Esophagus mucosa (tissue), 1 donor: Measurements from ENCODE around the gene RGPD6. TPM values are rescaled to one million over a fixed set of nuclear protein-coding genes. Genes with fewer than 3 reads are reported as not detected.
"Not testable (repeated sequence)": the region's sequence is repeated elsewhere in the genome, so short reads cannot be mapped to it uniquely, and the experiment has no call there.

Source experiments
- ATAC-seq: fragments of 200-7000 bp; cut with Tn5 transposase; one replicate; pipeline ENCODE4 v1.9.1; 2020
- total RNA-seq: library from RNA; stranded (reverse); gene quantifications from one replicate; pipeline ENCODE4 v1.2.4, GENCODE V29; 2023
- donor health status: DM: yes; HTN: yes; CAD: no.

The RGPD6 gene
- total RNA-seq: 1.9 TPM

- ATAC-seq: peak; percentile 100
These were observed at the start of gene RGPD6 for GRCh38 chr2:110576763-110577416. Gene RGPD6, minus strand, starts transcription at chr2:110577222. Its CDS starts 198 bp downstream, at chr2:110577024.

GRCh38 chr2:110619326-110619939 is 42.4 kb upstream of the RGPD6 start:
- not testable (repeated sequence) for ATAC-seq

DNA sequence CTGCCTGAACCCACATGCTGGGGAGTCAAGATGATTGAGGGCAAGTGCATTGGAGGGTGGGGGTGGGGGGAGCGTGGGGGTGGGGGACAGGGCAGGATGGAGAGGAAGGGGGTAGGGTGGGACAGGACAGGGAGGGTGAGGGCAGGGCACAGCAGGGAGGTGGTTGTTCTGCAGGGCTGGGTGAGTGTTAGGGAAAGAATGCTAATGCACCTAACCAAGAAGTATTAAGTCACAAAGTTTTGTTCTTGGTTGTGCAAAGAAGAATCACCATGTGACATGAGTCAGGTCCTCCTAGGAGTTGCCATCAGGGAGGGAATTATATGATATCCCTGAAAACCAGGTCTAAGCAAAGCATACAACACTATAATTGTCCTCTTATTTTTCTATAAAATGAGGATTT is 36.9 kb upstream of the RGPD6 start:
- peak; percentile 75 for ATAC-seq

GRCh38 chr2:110610613-110611250 is 33.7 kb upstream of the RGPD6 start:
- peak; percentile 10 for ATAC-seq

DNA sequence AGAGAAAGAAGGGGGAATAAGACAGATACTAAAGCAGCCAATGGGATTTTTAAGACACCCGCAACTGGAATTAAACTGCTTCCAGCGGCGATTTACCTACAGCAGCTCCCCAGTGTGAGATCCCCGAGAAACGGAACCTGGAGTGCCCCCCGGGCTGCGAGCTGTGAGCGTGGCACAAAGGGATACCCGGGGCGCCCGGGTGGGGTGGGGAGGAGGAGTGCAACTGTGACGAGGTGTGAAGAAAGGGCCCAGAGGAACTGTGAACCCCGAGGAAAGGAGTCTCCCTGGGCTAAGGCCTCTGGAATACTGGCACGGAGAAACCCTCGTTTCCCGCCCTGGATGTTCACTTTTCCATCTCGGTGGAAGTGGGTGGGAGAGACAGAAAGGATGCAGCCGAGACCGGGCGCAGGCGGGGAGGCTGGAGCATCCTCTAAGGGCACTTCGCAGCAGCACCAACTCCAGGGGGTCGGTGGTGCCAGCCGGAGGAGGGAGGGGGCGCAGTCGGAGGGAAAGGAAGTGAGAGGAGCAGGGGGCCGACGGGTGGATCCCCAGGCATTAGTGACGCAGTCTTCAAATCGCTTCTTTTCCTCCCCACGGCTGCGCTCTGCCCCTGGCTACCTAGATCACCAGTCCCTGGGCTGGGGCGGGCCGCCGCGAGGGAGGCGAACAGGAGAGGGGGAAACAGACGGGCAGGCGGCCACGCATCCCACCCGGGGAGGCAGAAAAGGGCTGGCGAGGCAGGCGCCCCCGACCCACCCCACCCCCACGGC is 33.0 kb upstream of the RGPD6 start:
- peak; percentile 22 for ATAC-seq

DNA sequence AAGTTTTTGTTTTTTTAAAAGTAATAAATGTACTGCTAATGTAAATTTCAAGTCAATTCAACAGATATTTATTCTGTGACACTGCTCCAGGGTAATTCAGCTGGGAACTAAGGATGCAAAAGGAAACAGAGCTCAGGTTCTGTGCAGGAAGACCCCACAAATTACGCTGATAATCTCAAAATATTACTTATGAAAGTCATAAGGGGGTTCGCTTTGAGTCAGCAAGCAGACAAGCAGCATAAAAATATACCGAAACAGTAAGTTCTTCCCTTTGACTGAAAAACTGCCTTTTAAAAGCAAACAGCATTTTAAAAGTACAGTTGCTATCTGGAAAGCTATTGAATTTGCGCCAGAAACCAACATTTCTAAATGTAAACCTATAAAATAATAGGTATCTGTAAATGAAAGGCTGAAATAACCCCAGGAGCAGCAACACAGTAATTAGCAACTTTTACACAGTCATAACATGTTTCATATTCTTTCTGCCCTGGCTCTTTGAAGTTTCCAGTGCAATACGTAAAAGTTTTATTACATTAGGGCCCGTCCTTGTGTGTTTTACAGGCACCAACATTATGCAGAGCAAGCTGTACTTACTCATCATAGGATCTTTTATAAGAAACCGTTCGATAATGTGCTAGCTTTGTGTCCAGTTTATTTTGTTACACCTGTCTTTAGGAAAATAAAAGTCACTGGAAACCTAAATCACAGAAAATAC is 31.9 kb upstream of the RGPD6 start:
- ATAC-seq: not testable (repeated sequence)

- ATAC-seq: not testable (repeated sequence)
These were observed 28.0 kb upstream of the RGPD6 start for GRCh38 chr2:110605057-110605456.

- not testable (repeated sequence) for ATAC-seq
These were observed 27.0 kb upstream of the RGPD6 start for GRCh38 chr2:110603917-110604591.

GRCh38 chr2:110602139-110602538 is 25.1 kb upstream of the RGPD6 start:
- not testable (repeated sequence) for ATAC-seq

DNA sequence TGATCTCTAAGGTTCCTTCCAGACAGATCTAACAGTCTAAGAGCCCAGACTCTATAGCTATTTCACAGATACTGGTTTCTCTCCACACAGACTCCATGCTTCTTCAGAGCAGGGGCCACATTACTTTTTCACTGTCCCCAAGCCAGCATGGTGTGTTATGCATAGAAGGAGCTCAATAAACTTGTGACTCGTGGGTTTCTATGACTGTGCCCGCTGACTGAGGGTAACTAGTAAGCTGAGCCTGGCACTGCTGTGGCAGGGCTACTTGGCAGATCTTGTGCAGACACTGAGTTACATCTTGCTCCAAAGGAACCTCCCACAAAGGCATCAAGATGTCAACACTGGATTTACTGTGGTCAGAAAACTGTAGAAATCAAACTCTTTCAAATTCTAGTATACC is 15.0 kb upstream of the RGPD6 start:
- not testable (repeated sequence) for ATAC-seq

- ATAC-seq: not testable (repeated sequence)
These were observed 12.8 kb upstream of the RGPD6 start for GRCh38 chr2:110589677-110590330.

DNA sequence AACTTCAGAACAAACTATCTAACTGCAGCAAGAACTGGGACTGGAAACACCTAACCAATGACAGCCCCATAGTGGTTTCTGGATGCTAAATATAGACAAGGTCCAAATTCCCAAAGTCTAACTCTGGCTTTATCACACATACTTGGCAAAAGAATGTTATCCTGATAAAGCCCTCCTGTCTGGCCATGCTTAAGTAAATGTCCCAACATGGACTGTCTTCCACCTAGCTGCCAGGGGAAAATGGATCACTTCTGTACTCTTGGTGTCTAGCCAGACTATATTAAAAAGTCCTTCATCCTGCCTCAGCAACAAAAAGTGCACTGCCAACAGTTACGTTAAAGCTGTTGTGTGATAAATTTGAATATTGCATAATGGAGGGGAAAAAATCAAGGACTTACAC is 11.5 kb upstream of the RGPD6 start:
- not testable (repeated sequence) for ATAC-seq

- not testable (repeated sequence) for ATAC-seq
These were observed 2.4 kb upstream of the RGPD6 start for GRCh38 chr2:110579216-110579965.

GRCh38 chr2:110578429-110578828 is 1.4 kb upstream of the RGPD6 start:
- not testable (repeated sequence) for ATAC-seq

GRCh38 chr2:110499755-110500377 is 77.2 kb downstream of the RGPD6 start:
- peak; percentile 63 for ATAC-seq

GRCh38 chr2:110496027-110496426 is 81.0 kb downstream of the RGPD6 start:
- ATAC-seq: not testable (repeated sequence)

DNA sequence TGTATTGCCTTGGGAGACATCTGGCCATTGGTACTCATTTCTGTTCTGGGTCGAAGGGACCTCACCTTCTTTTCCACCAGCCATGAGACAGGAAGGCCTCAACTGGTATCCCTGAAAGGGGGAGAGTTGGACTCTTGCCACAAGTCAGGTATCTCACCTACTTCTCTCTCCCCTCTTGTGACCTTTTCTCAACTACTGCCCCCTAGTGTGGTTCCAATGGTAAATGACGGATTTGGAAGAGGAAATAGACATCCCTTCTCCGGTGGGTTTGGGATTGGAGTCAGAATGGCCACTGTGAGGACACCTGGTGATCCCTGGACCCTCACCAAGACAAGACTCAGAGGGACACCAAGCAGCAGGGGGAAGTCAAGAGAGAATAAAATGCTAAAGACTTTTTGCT is 82.5 kb downstream of the RGPD6 start:
- ATAC-seq: not testable (repeated sequence)

- not testable (repeated sequence) for ATAC-seq
These were observed 88.0 kb downstream of the RGPD6 start for GRCh38 chr2:110488991-110489390.

DNA sequence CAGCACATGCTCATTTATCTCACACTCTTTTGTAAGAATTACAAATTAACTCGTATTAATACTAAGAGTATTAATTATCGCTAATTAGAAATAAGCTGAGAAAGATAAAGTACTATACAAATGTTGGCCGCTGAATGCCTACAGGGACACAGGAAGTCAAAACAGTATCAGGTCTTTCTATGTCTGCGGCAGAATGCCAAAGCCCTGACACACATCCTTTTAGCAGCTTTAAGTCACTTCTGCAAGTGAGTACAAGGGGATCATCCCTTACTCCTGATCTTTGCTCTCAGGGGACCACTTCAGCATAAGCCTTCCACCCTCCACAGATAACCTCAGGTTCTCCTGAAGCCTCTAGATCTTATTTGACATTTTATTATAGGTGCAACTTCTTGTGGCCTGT is 94.3 kb downstream of the RGPD6 start:
- ATAC-seq: not testable (repeated sequence)

GRCh38 chr2:110481200-110481599 is 95.8 kb downstream of the RGPD6 start:
- ATAC-seq: not testable (repeated sequence)
